SK-N-SH treated with all-trans-retinoic acid at 6 μM for 48 hours (cell line): ENCODE data around the gene MAB21L4.

Experiments
- BACH2 ChIP-seq: fragments of 250-450 bp; sonication (Bioruptor Pico); IDR thresholded peaks from 2 replicates; pipeline ENCODE4 v1.9.0; 2021; ENCODE audit warnings: mild to moderate bottlenecking, borderline replicate concordance
- ISL1 ChIP-seq: fragments of 250-450 bp; sonication (Bioruptor Pico); IDR thresholded peaks from 2 replicates; pipeline ENCODE4 v2.1.2; 2022; ENCODE audit warnings: mild to moderate bottlenecking, moderate library complexity
- PATZ1 ChIP-seq: fragments of 250-450 bp; sonication (Bioruptor Pico); IDR thresholded peaks from 2 replicates; pipeline ENCODE4 v1.8.0; 2020; ENCODE audit warnings: mild to moderate bottlenecking, moderate library complexity, borderline replicate concordance
- RARB ChIP-seq: fragments of 250-450 bp; sonication (Bioruptor Pico); IDR thresholded peaks from 2 replicates; pipeline ENCODE4 v1.8.0; 2021; ENCODE audit warnings: mild to moderate bottlenecking, moderate library complexity
- ZFP3 ChIP-seq: fragments of 250-450 bp; sonication (Bioruptor Pico); IDR thresholded peaks from 2 replicates; pipeline ENCODE4 v1.5.0; 2020; ENCODE audit warnings: mild to moderate bottlenecking, moderate library complexity
- ZFP30 ChIP-seq: fragments of 450-650 bp; formaldehyde crosslinking; IDR thresholded peaks from 2 replicates; pipeline ENCODE4 v1.5.0; 2022; ENCODE audit warnings: mild to moderate bottlenecking, moderate library complexity
- ZNF565 ChIP-seq: fragments of 450-650 bp; formaldehyde crosslinking; conservative IDR thresholded peaks from 2 replicates; pipeline ENCODE4 v1.5.0; 2020; ENCODE audit warnings: low read depth, mild to moderate bottlenecking, moderate library complexity
- TF ChIP-seq, protein P1 (sequence below): fragments of 250-450 bp; sonication (Bioruptor Pico); IDR thresholded peaks from 2 replicates; pipeline ENCODE4 v1.5.1; 2020; ENCODE audit warnings: low read depth, mild to moderate bottlenecking, moderate library complexity
- TF ChIP-seq, protein P2 (sequence below): fragments of 250-450 bp; sonication (Bioruptor Pico); IDR thresholded peaks from 2 replicates; pipeline ENCODE4 v1.5.1; 2021; ENCODE audit warnings: mild to moderate bottlenecking, moderate library complexity

DNA sequence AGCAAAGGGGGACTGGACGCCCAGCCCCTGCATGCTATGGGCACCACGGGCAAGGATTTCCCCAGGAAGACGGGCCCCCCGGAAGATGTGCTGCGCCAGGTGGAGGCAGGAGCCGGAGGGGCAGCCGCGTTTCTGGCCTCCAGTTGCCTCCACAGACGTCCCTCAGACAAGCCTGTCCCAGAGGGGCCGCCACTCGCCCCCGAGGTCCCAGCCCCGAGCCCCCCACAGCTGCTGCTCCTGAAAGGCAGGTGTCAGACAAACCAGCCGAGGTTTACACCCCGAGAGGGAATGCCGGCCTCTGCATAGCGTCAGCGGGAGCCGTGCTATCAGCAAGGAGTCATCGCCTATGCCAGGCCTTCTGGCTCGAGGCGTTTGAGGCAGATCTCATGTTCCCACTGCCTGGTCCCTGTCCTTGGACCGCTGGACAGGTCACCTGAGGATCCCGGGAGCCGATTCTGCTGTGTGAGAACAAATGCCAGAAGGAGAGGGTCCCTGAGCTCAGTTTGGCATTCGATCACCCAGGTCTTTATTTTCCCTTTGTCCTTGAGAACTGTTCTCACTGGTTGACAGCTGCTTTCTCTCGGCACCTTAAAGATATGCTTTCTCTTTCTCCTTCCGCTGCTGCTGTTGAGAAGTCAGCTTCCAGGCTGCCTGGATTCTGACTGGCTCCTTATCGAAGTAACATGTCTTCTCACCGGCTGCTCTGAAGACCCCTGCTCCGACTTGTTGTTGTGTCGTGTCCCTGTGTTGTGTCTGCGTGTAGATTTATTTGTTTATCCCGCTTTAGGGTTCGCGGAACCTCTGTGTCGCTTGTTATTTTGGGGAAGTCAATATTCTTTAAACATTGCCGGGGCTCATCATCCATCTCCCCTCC, 30.8 kb upstream of the MAB21L4 start:
- no peak for TF ChIP-seq BACH2 (CRISPR knock-in tag)
- TF ChIP-seq ZFP3 (CRISPR knock-in tag) = no peak
- TF ChIP-seq, protein P1, sequence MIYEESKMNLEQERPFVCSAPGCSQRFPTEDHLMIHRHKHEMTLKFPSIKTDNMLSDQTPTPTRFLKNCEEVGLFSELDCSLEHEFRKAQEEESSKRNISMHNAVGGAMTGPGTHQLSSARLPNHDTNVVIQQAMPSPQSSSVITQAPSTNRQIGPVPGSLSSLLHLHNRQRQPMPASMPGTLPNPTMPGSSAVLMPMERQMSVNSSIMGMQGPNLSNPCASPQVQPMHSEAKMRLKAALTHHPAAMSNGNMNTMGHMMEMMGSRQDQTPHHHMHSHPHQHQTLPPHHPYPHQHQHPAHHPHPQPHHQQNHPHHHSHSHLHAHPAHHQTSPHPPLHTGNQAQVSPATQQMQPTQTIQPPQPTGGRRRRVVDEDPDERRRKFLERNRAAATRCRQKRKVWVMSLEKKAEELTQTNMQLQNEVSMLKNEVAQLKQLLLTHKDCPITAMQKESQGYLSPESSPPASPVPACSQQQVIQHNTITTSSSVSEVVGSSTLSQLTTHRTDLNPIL (CRISPR knock-in tag) = no peak
- TF ChIP-seq ZNF565 (CRISPR knock-in tag) = no peak
- no peak for TF ChIP-seq PATZ1
- no peak for TF ChIP-seq RARB
- no peak for TF ChIP-seq ZFP30 (CRISPR knock-in tag)
- TF ChIP-seq, protein P2, sequence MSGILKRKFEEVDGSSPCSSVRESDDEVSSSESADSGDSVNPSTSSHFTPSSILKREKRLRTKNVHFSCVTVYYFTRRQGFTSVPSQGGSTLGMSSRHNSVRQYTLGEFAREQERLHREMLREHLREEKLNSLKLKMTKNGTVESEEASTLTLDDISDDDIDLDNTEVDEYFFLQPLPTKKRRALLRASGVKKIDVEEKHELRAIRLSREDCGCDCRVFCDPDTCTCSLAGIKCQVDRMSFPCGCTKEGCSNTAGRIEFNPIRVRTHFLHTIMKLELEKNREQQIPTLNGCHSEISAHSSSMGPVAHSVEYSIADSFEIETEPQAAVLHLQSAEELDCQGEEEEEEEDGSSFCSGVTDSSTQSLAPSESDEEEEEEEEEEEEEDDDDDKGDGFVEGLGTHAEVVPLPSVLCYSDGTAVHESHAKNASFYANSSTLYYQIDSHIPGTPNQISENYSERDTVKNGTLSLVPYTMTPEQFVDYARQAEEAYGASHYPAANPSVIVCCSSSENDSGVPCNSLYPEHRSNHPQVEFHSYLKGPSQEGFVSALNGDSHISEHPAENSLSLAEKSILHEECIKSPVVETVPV (CRISPR knock-in tag) = no peak
- TF ChIP-seq ISL1 (CRISPR knock-in tag) = no peak
